ENCODE data around the gene MAPK4.

DNA sequence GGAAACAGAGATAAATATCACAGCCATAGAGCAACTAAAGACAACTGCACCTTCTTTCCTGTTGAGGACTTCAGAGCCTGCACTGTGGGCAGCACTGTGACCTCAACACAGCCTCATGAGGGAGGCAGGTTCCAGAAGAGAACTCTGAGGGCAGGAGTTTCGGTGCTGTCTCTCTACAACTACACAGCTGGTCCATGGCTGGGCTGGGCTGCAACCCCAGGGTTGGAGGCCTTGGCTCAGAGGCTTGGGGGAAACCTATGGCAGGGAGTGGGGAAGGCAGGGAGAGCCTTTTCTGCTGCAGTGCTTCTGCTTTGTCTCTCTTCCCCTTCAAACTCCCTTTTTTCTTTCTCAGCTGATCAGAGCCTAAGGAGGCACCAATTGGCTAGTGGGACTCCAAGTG lies 193.4 kb downstream of the MAPK4 start:
- TF ChIP-seq POLR2A (IDR thresholded peaks at IDR 0.05) (no peak), POLR2AphosphoS5 (IDR thresholded peaks at IDR 0.05) (no peak)
- TF ChIP-seq, protein P1, sequence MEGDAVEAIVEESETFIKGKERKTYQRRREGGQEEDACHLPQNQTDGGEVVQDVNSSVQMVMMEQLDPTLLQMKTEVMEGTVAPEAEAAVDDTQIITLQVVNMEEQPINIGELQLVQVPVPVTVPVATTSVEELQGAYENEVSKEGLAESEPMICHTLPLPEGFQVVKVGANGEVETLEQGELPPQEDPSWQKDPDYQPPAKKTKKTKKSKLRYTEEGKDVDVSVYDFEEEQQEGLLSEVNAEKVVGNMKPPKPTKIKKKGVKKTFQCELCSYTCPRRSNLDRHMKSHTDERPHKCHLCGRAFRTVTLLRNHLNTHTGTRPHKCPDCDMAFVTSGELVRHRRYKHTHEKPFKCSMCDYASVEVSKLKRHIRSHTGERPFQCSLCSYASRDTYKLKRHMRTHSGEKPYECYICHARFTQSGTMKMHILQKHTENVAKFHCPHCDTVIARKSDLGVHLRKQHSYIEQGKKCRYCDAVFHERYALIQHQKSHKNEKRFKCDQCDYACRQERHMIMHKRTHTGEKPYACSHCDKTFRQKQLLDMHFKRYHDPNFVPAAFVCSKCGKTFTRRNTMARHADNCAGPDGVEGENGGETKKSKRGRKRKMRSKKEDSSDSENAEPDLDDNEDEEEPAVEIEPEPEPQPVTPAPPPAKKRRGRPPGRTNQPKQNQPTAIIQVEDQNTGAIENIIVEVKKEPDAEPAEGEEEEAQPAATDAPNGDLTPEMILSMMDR (IDR thresholded peaks at IDR 0.05) = no peak

Data from sigmoid colon (tissue), 4 donors.